Measurements from ENCODE around the gene EIF4B.

EIF4B gene

DNA sequence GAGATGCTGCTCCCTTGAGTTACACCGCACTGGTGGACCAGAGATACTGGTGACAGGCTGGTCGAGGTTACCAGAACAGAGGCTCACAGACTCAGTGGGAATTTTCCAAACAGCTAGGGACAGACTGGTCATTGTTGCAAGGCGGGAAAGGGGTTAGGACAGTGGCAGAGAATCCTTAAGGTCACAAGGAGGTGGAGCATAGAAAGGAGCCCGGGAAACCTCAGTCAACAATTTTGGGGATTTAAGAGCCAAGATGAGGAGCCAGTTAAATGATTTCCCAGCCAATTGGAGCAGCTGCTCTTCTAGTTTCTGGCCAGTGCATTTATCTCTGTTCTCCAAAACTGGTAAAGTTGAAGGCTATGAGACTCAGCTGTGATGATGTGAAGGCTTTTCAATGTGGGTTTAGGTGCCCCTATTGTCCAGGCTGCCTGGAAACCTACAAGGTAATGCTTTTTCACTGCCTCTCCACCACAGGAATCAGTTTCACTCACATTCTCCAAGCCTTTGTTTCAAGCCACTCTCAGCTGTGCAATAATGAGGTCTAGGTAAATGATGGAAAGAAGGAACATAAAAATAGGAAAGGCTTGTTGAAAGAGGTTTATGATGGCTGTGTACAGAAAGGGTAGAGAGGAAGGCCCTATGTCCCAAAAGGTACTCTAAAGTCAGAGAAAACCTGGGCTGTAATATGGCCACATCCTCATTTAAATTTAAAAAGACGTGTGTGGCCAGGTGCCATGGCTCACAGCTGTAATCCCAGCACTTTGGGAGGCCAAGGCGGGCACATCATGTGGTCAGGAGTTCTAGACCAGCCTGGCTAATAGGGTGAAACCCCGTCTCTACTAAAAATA, 36.6 kb downstream of the EIF4B start:
- Histone ChIP-seq H3K79me2 (ENCODE audit: insufficient read depth, low read length) (no peaks in the 10 kb centered on the region), H3K9me3 (ENCODE audit: low read length) (no peaks in the 10 kb centered on the region), H3F3A (ENCODE audit: insufficient read depth, low read length) (0 out of 2 replicates have a peak, but pooled peaks cover 4% of the 10 kb centered on the region), H3K9ac (ENCODE audit: low read length) (no peak overlapping the region), H3K9me2 (ENCODE audit: low read depth, low read length) (no peaks in the 10 kb centered on the region), H3K27ac (ENCODE audit: low read depth, low read length, poor library complexity, severe bottlenecking) (no peak overlapping the region), H3K4me1 (ENCODE audit: insufficient read depth, low read length, severe bottlenecking) (peaks cover 7% of the 10 kb centered on the region), H2AFZ (ENCODE audit: low read length) (no peak overlapping the region), H4K20me1 (ENCODE audit: insufficient read depth, low read length) (no peaks in the 10 kb centered on the region), H3K27me3 (ENCODE audit: insufficient read depth, low read length) (no peaks in the 10 kb centered on the region), H3K4me3 (ENCODE audit: low read depth, low read length, poor library complexity, severe bottlenecking) (no peak overlapping the region), H3K4me2 (ENCODE audit: low read length) (no peak overlapping the region), H3K36me3 (ENCODE audit: insufficient read depth, low read length) (peaks cover 41% of the 10 kb centered on the region)
- TF ChIP-seq, protein P1, sequence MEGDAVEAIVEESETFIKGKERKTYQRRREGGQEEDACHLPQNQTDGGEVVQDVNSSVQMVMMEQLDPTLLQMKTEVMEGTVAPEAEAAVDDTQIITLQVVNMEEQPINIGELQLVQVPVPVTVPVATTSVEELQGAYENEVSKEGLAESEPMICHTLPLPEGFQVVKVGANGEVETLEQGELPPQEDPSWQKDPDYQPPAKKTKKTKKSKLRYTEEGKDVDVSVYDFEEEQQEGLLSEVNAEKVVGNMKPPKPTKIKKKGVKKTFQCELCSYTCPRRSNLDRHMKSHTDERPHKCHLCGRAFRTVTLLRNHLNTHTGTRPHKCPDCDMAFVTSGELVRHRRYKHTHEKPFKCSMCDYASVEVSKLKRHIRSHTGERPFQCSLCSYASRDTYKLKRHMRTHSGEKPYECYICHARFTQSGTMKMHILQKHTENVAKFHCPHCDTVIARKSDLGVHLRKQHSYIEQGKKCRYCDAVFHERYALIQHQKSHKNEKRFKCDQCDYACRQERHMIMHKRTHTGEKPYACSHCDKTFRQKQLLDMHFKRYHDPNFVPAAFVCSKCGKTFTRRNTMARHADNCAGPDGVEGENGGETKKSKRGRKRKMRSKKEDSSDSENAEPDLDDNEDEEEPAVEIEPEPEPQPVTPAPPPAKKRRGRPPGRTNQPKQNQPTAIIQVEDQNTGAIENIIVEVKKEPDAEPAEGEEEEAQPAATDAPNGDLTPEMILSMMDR (IDR thresholded peaks at IDR 0.05; ENCODE audit: low read length) = no peak
- no peak for TF ChIP-seq EZH2 (IDR thresholded peaks at IDR 0.05; ENCODE audit: borderline replicate concordance, low read length)

DNA sequence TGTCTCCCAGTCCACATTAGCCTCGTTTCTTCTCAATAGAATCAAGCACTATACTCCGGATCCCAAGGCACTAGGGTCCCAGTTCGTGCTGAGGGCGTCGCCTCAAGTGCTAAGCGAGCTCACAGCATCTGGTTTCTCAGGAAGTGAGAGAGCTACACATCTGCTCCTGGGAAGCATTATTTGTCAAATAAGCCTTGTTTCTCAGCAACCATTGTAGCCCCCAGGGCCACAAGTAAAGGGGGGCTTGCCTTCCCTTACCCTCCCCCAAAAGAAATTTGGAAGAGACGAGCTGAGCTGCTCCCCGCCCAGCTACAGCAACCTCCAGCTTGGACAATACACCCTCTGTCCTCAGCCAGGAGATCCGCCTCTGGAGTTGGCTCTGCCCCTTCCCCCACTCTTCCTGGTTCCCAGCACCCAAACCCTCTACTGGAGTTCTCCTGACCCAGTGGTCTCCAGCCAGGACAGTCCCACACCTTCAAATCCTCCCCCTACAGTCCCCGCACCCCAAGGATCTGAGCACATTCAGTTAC, 37.9 kb downstream of the EIF4B start:
- H3K4me3 ChIP-seq (ENCODE audit: low read depth, low read length, poor library complexity, severe bottlenecking) = no peak overlapping the region
- no peak for TF ChIP-seq EZH2 (IDR thresholded peaks at IDR 0.05; ENCODE audit: borderline replicate concordance, low read length)
- H3F3A ChIP-seq (ENCODE audit: insufficient read depth, low read length) = no peaks in the 10 kb centered on the region
- H3K9me2 ChIP-seq (ENCODE audit: low read depth, low read length) = no peaks in the 10 kb centered on the region
- no peaks in the 10 kb centered on the region for H3K27me3 ChIP-seq (ENCODE audit: insufficient read depth, low read length)
- H2AFZ ChIP-seq (ENCODE audit: low read length) = no peak overlapping the region
- H3K9ac ChIP-seq (ENCODE audit: low read length) = no peak overlapping the region
- H3K4me1 ChIP-seq (ENCODE audit: insufficient read depth, low read length, severe bottlenecking) = peaks cover 7% of the 10 kb centered on the region
- no peak overlapping the region for H3K27ac ChIP-seq (ENCODE audit: low read depth, low read length, poor library complexity, severe bottlenecking)
- H3K4me2 ChIP-seq (ENCODE audit: low read length) = no peak overlapping the region
- H3K79me2 ChIP-seq (ENCODE audit: insufficient read depth, low read length) = no peaks in the 10 kb centered on the region
- H3K36me3 ChIP-seq (ENCODE audit: insufficient read depth, low read length) = peaks cover 28% of the 10 kb centered on the region
- no peaks in the 10 kb centered on the region for H4K20me1 ChIP-seq (ENCODE audit: insufficient read depth, low read length)
- H3K9me3 ChIP-seq (ENCODE audit: low read length) = no peaks in the 10 kb centered on the region

DNA sequence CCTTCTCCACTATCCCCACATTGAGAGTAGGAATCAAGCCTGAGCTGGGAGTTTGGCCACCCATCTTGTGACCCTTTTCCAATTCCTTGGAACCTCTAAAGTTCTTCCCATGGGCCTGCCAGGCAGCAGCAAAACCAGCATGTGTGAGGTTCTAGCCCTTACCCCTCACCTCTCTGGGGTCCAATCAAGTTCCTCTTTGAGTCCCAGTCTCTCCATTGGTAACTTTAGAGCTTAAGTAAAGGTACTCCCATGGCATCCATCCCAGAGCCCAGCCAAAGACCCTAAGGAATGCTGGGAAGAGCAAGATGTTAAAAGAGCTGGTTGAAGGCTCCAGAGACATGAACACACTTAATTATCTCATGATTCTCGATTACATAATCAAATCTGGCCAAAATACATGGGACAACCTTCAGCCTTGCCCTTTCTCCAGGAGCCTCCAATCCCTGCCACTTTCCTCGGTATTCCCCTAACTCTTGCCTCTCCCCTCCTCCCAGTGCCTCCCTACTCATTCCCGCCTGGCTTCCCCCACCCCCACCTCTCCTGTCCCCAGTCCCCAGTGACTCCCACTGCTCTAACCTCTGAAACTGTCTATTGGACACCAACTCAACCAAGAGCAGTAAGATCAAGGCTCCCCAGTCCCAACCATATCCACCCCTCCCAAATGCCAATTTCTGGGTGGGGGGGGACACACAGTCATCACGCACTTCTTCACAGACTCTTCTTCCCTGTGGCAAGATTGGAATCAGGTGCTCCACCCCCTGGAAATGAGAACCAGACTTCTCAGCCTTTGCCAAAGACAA, 38.8 kb downstream of the EIF4B start:
- TF ChIP-seq, protein P1 (IDR thresholded peaks at IDR 0.05; ENCODE audit: low read length) = no peak
- TF ChIP-seq EZH2 (IDR thresholded peaks at IDR 0.05; ENCODE audit: borderline replicate concordance, low read length) = no peak
- H3K4me1 ChIP-seq (ENCODE audit: insufficient read depth, low read length, severe bottlenecking) = peaks cover 7% of the 10 kb centered on the region

More for the DNA sequence above, 38.8 kb downstream of the EIF4B start:
- Histone ChIP-seq H3K9me3 (ENCODE audit: low read length) (no peaks in the 10 kb centered on the region), H3K4me2 (ENCODE audit: low read length) (no peak overlapping the region), H3K79me2 (ENCODE audit: insufficient read depth, low read length) (no peaks in the 10 kb centered on the region), H2AFZ (ENCODE audit: low read length) (no peak overlapping the region), H3K9me2 (ENCODE audit: low read depth, low read length) (no peaks in the 10 kb centered on the region), H3K27ac (ENCODE audit: low read depth, low read length, poor library complexity, severe bottlenecking) (no peak overlapping the region), H3K27me3 (ENCODE audit: insufficient read depth, low read length) (no peaks in the 10 kb centered on the region; the same call in 1 of the 2 replicates), H3K36me3 (ENCODE audit: insufficient read depth, low read length) (peaks cover 18% of the 10 kb centered on the region), H3K9ac (ENCODE audit: low read length) (no peak overlapping the region), H3K4me3 (ENCODE audit: low read depth, low read length, poor library complexity, severe bottlenecking) (no peak overlapping the region), H4K20me1 (ENCODE audit: insufficient read depth, low read length) (no peaks in the 10 kb centered on the region), H3F3A (ENCODE audit: insufficient read depth, low read length) (no peaks in the 10 kb centered on the region)
